ENCODE data around the gene DPH7.
A peak's percentile ranks its signal among the peaks of the same experiment; 100 is the strongest.

Gene DPH7

GRCh38 chr9:137590123-137590468 is 11.4 kb upstream of the DPH7 start:
- ATAC-seq, result no peak
- no peak for TF ChIP-seq TOX (CRISPR knock-in tag; IDR thresholded peaks at IDR 0.05; ENCODE audit: borderline replicate concordance)
- no peak for TF ChIP-seq ZNF565 (CRISPR knock-in tag; conservative IDR thresholded peaks at IDR 0.05; ENCODE audit: low read depth)
- TF ChIP-seq, protein P1, sequence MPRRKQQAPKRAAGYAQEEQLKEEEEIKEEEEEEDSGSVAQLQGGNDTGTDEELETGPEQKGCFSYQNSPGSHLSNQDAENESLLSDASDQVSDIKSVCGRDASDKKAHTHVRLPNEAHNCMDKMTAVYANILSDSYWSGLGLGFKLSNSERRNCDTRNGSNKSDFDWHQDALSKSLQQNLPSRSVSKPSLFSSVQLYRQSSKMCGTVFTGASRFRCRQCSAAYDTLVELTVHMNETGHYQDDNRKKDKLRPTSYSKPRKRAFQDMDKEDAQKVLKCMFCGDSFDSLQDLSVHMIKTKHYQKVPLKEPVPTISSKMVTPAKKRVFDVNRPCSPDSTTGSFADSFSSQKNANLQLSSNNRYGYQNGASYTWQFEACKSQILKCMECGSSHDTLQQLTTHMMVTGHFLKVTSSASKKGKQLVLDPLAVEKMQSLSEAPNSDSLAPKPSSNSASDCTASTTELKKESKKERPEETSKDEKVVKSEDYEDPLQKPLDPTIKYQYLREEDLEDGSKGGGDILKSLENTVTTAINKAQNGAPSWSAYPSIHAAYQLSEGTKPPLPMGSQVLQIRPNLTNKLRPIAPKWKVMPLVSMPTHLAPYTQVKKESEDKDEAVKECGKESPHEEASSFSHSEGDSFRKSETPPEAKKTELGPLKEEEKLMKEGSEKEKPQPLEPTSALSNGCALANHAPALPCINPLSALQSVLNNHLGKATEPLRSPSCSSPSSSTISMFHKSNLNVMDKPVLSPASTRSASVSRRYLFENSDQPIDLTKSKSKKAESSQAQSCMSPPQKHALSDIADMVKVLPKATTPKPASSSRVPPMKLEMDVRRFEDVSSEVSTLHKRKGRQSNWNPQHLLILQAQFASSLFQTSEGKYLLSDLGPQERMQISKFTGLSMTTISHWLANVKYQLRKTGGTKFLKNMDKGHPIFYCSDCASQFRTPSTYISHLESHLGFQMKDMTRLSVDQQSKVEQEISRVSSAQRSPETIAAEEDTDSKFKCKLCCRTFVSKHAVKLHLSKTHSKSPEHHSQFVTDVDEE (CRISPR knock-in tag; IDR thresholded peaks at IDR 0.05), result no peak
- no peak for TF ChIP-seq ZC3H10 (CRISPR knock-in tag; IDR thresholded peaks at IDR 0.05)
- TF ChIP-seq ZNF70 (CRISPR knock-in tag; IDR thresholded peaks at IDR 0.05), result no peak
- TF ChIP-seq ZFP30 (CRISPR knock-in tag; IDR thresholded peaks at IDR 0.05), result no peak

DNA sequence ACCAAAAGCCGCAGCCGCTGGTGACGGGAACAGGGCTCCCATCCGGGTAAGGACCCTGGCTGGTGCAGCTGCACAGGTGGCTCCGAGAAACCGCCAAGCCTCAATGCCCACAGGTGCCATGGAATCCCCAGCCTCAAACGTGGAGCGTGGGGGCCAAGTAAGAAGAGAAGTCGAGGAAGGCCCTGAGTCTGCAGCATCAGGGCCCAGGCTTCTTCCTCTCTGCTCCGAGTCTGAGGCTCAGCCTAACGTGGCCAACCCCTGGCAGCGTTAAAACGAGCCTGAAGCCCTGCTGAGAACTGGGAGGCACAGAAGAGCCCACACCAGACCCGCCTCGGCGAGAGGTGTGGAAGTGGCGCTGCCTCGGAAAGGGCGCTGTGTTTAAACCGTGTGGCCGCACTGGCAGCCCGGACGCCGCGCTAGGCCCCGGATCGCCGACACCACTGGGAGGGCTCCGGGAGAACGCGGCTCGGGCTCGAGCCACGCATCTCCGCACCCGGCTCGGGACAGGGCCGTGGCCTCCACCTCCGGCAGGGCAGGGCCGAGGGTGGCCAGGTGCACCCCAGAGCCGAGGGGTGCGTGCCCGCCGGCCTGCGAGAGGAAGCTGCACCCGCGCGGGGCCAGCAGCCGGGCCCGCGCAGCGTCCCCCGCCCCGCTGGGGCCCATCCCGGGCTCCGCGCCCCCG is 10.9 kb upstream of the DPH7 start:
- ATAC-seq, result peak; percentile 10
- no peak for TF ChIP-seq ZC3H10 (CRISPR knock-in tag; IDR thresholded peaks at IDR 0.05)
- TF ChIP-seq CREB5 (CRISPR knock-in tag; IDR thresholded peaks at IDR 0.05; ENCODE audit: low read depth), result no peak
- no peak for TF ChIP-seq ZFP3 (CRISPR knock-in tag; IDR thresholded peaks at IDR 0.05)
- TF ChIP-seq RARB (CRISPR knock-in tag; IDR thresholded peaks at IDR 0.05), result no peak
- no peak for TF ChIP-seq ISL1 (CRISPR knock-in tag; IDR thresholded peaks at IDR 0.05)
- no peak for TF ChIP-seq POU6F1 (CRISPR knock-in tag; IDR thresholded peaks at IDR 0.05; ENCODE audit: borderline replicate concordance, low read depth)
- TF ChIP-seq OSR1 (CRISPR knock-in tag; IDR thresholded peaks at IDR 0.05), result no peak
- no peak for TF ChIP-seq TCF4 (CRISPR knock-in tag; IDR thresholded peaks at IDR 0.05; ENCODE audit: borderline replicate concordance)
- no peak for TF ChIP-seq ESRRG (CRISPR knock-in tag; IDR thresholded peaks at IDR 0.05)
- TF ChIP-seq BACH2 (CRISPR knock-in tag; IDR thresholded peaks at IDR 0.05; ENCODE audit: borderline replicate concordance), result no peak
- TF ChIP-seq ZNF8 (CRISPR knock-in tag; IDR thresholded peaks at IDR 0.05), result no peak
- TF ChIP-seq ZFP30 (CRISPR knock-in tag; IDR thresholded peaks at IDR 0.05), result no peak
- no peak for TF ChIP-seq ZNF70 (CRISPR knock-in tag; IDR thresholded peaks at IDR 0.05)
- TF ChIP-seq, protein P2, sequence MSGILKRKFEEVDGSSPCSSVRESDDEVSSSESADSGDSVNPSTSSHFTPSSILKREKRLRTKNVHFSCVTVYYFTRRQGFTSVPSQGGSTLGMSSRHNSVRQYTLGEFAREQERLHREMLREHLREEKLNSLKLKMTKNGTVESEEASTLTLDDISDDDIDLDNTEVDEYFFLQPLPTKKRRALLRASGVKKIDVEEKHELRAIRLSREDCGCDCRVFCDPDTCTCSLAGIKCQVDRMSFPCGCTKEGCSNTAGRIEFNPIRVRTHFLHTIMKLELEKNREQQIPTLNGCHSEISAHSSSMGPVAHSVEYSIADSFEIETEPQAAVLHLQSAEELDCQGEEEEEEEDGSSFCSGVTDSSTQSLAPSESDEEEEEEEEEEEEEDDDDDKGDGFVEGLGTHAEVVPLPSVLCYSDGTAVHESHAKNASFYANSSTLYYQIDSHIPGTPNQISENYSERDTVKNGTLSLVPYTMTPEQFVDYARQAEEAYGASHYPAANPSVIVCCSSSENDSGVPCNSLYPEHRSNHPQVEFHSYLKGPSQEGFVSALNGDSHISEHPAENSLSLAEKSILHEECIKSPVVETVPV (CRISPR knock-in tag; IDR thresholded peaks at IDR 0.05), result no peak
- TF ChIP-seq ZNF565 (CRISPR knock-in tag; conservative IDR thresholded peaks at IDR 0.05; ENCODE audit: low read depth), result no peak
- no peak for TF ChIP-seq CSDC2 (CRISPR knock-in tag; IDR thresholded peaks at IDR 0.05)
- TF ChIP-seq SNAI2 (CRISPR knock-in tag; IDR thresholded peaks at IDR 0.05), result no peak
- TF ChIP-seq TOX (CRISPR knock-in tag; IDR thresholded peaks at IDR 0.05; ENCODE audit: borderline replicate concordance), result no peak
- TF ChIP-seq PPARA (CRISPR knock-in tag; IDR thresholded peaks at IDR 0.05; ENCODE audit: borderline replicate concordance), result no peak
- TF ChIP-seq, protein P1 (CRISPR knock-in tag; IDR thresholded peaks at IDR 0.05), result no peak

DNA sequence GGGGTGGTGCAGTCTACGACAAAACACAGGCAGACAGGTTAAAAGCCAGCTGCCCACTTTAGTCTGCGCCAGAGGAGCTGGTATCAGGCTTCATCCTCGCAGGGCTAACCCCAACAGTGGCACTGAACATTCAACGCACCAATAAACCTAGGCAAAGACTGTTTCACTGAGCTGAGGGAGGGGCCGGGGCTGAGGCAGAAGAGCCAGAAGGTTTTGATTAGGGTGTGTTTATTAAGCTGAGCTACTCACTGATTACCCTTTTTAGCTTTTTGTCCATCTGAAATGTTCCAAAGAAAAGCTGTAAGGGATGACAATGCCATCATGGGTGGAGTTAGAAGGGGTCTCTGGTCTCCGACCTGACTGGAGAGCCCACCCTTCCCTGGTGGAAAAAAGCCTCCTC is 10.2 kb upstream of the DPH7 start:
- TF ChIP-seq ZNF8 (CRISPR knock-in tag; IDR thresholded peaks at IDR 0.05) (no peak), CREB5 (CRISPR knock-in tag; IDR thresholded peaks at IDR 0.05; ENCODE audit: low read depth) (no peak), ZC3H10 (CRISPR knock-in tag; IDR thresholded peaks at IDR 0.05) (no peak), TOX (CRISPR knock-in tag; IDR thresholded peaks at IDR 0.05; ENCODE audit: borderline replicate concordance) (no peak)
- TF ChIP-seq, protein P3, sequence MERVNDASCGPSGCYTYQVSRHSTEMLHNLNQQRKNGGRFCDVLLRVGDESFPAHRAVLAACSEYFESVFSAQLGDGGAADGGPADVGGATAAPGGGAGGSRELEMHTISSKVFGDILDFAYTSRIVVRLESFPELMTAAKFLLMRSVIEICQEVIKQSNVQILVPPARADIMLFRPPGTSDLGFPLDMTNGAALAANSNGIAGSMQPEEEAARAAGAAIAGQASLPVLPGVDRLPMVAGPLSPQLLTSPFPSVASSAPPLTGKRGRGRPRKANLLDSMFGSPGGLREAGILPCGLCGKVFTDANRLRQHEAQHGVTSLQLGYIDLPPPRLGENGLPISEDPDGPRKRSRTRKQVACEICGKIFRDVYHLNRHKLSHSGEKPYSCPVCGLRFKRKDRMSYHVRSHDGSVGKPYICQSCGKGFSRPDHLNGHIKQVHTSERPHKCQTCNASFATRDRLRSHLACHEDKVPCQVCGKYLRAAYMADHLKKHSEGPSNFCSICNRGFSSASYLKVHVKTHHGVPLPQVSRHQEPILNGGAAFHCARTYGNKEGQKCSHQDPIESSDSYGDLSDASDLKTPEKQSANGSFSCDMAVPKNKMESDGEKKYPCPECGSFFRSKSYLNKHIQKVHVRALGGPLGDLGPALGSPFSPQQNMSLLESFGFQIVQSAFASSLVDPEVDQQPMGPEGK (CRISPR knock-in tag; IDR thresholded peaks at IDR 0.05; ENCODE audit: borderline replicate concordance), result no peak
- no peak for ATAC-seq
